ENCODE results near the gene AVL9. TPM values are rescaled to one million over a fixed set of nuclear protein-coding genes. Genes with fewer than 3 reads are reported as not detected.

Gene AVL9
- total RNA-seq, 1 donor from 2014 or later, result 14.4 TPM

GRCh38 chr7:32524631-32525030 is 29.3 kb downstream of the AVL9 start:
- ATAC-seq, result no peak
- intact Hi-C loops (cut with DNase I), result no loop called here
- DNase-seq (ENCODE audit: missing footprints), result no peak

DNA sequence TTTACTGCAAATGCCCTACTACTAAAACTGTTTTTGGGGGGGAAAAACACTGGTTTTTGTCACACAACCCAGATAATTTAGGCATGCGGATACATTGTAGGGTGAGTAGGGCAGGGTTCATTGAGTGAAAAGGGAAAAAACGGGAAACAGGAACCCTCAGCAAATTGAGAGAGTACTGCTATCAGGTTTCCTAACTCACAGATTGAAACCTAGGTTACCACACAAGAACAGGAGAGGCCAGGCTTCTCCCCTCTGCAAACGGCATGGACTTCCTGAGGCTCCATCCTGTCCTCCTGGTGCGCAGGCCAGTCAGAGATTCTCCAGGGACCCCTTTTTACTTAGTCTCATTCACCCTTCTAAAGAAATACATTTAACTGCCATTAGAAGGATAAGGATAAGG is 30.6 kb downstream of the AVL9 start:
- DNase-seq (ENCODE audit: missing footprints) (no peak), ATAC-seq (no peak)
- intact Hi-C loops (cut with DNase I), result no loop called here

DNA sequence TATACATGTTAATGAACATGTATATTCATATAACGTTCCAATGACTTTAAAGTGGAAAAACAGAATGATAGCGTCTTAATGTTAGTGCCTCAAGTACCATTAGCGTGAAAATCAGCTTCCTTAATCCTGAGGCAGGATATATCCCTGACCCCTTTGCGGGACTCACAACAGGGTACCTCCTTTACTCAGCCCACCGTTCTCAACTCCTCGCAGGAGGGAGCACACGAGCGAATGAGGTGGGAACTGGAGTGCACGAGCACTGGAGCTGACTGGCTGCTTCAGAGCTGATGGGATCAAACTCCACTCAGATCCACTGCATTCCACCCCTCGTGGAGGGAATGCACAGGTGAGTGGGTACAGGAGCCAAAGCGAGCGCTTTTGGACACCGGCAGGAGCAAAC is 36.1 kb downstream of the AVL9 start:
- intact Hi-C loops (cut with DNase I), result no loop called here
- DNase-seq (ENCODE audit: missing footprints) (peak; percentile 16), ATAC-seq (no peak)

DNA sequence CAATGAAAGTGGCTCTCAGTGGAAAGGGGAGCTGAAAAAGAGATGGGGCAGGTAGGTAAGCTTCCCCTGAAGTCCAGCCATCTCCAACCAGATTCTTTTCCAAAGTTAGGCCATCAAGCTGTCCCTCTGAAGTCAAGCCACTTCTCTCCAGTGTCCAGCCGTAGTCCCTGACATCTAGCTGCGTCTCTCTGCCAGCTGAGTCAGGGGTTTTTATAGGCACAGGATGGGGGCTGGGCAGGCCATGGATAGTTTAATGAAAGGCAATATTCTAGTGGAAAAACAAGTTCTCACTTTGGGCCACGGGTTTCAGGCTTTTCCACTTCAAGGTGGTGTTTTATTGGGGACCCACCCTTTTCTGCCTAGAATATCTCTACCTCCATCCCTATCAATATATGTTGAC is 36.8 kb downstream of the AVL9 start:
- DNase-seq (ENCODE audit: missing footprints), result no peak
- no peak for ATAC-seq
- intact Hi-C loops (cut with DNase I), result no loop called here

DNA sequence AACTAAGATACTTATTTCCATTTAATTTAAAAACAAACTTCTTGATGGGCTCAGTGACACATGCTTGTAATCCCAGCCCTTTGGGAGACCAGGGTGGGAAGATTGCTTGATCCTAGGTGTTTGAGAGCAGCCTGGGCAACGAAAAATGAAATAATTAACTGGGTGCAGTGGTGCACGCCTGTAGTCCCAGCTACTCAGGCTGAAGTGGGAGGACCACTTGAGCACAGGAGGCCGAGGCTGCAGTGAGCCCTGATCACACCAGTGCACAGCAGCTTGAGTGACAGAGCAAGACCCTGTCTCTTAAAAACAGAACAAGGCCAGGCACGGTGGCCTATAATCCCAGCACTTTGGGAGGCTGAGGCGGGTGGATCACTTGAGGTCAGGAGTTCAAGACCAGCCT is 37.4 kb downstream of the AVL9 start:
- DNase-seq (ENCODE audit: missing footprints), result peak; percentile 42
- intact Hi-C loops (cut with DNase I), result no loop called here

GRCh38 chr7:32533276-32534029 is 38.2 kb downstream of the AVL9 start:
- intact Hi-C loops (cut with DNase I), result no loop called here
- DNase-seq (ENCODE audit: missing footprints) (no peak), ATAC-seq (no peak)

More for the DNA sequence above, 37.4 kb downstream of the AVL9 start:
- no peak for ATAC-seq

DNA sequence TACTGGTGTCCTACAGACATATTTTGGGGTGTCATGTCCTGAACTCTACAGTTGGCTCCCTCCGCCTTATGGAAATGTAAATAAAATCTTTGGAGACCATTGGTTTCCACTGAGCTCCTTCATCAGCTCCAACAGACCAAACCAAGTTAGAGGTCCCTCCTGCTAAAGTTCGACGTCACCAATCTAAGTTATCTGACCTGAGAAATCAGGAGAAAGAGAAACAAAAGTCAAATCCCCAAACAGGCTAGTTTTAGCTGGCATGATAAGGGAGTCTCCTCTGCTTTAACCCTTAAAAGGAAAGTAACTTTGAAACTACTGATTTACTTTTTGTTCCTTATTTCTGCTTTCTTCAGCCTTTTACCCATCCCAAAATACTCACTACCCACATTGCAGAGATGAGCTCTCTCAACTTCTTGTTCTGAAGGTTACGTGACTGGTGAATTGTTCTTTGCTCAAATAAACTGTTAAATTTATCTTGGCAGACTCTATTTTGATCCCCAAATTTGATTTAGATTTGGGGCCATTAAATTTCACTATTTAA is 39.9 kb downstream of the AVL9 start:
- ATAC-seq (no peak), DNase-seq (ENCODE audit: missing footprints) (no peak)
- intact Hi-C loops (cut with DNase I), result no loop called here

DNA sequence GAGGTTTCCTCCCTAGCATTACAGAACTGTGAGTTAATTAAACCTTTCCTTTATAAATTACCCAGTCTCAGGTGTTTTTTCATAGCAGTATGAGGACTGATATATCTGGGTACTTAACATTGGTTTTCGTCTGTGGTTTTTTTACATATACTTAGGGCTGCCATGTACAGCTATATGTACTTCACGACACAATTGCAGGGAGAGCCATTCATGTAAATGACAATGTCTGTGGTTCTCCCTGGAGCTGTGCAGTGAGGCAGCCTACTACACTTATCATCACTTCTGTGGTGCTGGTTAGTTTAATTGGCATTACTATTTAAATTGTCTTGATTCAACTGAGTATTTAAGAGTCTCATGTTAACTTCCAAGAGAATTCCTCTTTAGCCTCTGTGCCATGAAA is 40.7 kb downstream of the AVL9 start:
- intact Hi-C loops (cut with DNase I), result no loop called here
- ATAC-seq, result no peak

GRCh38 chr7:32536585-32536984 is 41.3 kb downstream of the AVL9 start:
- ATAC-seq (no peak), DNase-seq (ENCODE audit: missing footprints) (no peak)
- intact Hi-C loops (cut with DNase I), result no loop called here

More for the DNA sequence above, 40.7 kb downstream of the AVL9 start:
- DNase-seq (ENCODE audit: missing footprints), result no peak

DNA sequence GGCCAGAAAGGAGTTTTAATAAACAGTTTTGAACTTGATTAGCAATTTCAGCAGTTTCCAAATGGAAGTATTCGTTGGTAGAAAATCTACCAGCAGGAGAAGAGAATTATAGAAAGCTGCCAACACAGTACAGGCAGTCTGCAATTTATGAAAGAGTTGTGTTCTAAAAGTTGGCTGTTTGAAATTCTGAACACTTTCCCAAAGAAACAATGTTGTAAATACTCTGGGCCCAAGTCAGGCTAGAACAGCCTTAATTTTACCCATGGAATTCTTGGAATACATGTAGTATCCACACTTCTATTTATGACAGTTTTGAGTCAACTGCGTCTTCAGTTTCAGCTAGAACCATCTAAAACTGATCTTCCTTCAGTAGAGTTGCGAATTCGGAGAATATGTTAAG is 42.5 kb downstream of the AVL9 start:
- DNase-seq (ENCODE audit: missing footprints) (no peak), ATAC-seq (no peak)

GRCh38 chr7:32539366-32539765 is 44.1 kb downstream of the AVL9 start:
- ATAC-seq, result no peak
- no peak for DNase-seq (ENCODE audit: missing footprints)
- intact Hi-C loops (cut with DNase I), result no loop called here

More for the DNA sequence above, 42.5 kb downstream of the AVL9 start:
- intact Hi-C loops (cut with DNase I), result no loop called here

- DNase-seq (ENCODE audit: missing footprints) (no peak), ATAC-seq (no peak)
- intact Hi-C loops (cut with DNase I), result no loop called here
Measured at GRCh38 chr7:32539919-32540531, 44.7 kb downstream of the AVL9 start.

- no peak for DNase-seq (ENCODE audit: missing footprints)
- intact Hi-C loops (cut with DNase I), result no loop called here
- ATAC-seq, result no peak
Measured at GRCh38 chr7:32542595-32542994, 47.3 kb downstream of the AVL9 start.

DNA sequence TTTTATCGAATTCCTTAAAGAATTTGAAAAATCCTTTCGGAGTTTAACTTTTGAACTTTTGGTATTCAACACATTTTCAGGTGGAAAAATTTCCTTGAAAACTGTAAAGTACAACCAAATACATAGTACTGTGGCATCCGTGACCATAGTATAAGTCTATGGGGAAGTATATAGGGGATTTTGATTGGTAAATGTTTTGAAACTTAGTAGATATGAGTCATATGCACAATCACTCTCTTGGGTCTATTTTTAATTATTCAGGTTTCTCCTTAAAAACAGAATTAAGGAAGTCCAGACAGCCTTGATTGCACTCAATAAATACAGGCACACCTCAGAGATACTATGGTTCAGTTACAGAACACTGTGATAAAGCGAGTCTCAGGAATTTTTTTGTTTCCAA is 64.2 kb downstream of the AVL9 start:
- intact Hi-C loops (cut with DNase I), result no loop called here
- ATAC-seq (no peak), DNase-seq (ENCODE audit: missing footprints) (no peak)

DNA sequence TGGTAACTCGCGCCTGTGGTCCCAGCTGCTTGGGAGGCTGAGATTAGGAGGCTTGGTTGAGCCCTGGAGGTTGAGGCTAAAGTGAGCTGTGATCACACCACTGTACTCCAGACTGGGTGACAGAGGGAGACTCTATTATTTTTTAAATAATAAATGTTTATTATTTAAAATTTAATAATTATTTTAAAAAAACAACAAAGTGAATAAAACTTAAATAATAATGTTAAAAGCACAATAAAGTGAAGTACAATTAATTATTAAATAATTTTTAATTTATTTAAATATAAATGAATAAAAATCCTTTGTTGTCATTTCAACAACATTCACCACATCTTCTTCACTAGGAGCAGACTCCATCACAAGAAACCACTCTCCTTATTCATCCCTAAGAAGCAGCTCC is 64.8 kb downstream of the AVL9 start:
- no peak for DNase-seq (ENCODE audit: missing footprints)
- intact Hi-C loops (cut with DNase I), result no loop called here
- no peak for ATAC-seq

GRCh38 chr7:32561613-32562012 is 66.3 kb downstream of the AVL9 start:
- intact Hi-C loops (cut with DNase I), result no loop called here
- DNase-seq (ENCODE audit: missing footprints), result no peak
- no peak for ATAC-seq

DNA sequence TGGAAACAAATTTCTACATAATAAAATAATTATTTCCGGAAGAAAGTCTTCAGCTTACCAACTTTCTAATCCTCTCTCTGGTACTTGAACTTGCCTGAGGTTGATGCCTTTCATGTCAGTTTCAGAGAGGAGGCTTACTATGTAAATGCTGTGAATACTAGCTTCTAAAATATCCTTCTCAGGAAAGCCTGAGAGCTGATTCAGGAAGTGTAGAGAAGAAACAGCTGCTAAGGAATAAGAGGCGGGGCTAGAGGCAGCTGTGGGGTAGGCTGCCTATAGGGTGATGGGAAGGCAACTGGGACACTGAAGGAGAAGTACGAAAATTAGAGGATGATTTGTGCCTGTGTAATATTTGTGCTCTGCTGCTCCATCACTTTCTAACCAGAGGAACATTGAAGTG is 69.3 kb downstream of the AVL9 start:
- DNase-seq (ENCODE audit: missing footprints), result no peak
- ATAC-seq, result peak; percentile 68

GRCh38 chr7:32569388-32570289 is 74.3 kb downstream of the AVL9 start:
- DNase-seq (ENCODE audit: missing footprints) (no peak), ATAC-seq (no peak)
- intact Hi-C loops (cut with DNase I), result no loop called here

More for the DNA sequence above, 69.3 kb downstream of the AVL9 start:
- intact Hi-C loops (cut with DNase I), result no loop called here

- DNase-seq (ENCODE audit: missing footprints), result no peak
- intact Hi-C loops (cut with DNase I), result no loop called here
- ATAC-seq, result no peak
Measured at GRCh38 chr7:32573110-32573687, 77.9 kb downstream of the AVL9 start.

Data from Right ventricle myocardium inferior (tissue), 1 donor.